Activated T-helper 1 cell treated with Interleukin-2 at 50 U/mL for 16 hours (primary cell): ENCODE measurements around the gene WHRN.

Experiments used
- DNase-seq: peaks from one replicate; pipeline ENCODE4 v3.0.0-alpha.2; 2020; ENCODE audit warnings: low read depth

WHRN gene

DNA sequence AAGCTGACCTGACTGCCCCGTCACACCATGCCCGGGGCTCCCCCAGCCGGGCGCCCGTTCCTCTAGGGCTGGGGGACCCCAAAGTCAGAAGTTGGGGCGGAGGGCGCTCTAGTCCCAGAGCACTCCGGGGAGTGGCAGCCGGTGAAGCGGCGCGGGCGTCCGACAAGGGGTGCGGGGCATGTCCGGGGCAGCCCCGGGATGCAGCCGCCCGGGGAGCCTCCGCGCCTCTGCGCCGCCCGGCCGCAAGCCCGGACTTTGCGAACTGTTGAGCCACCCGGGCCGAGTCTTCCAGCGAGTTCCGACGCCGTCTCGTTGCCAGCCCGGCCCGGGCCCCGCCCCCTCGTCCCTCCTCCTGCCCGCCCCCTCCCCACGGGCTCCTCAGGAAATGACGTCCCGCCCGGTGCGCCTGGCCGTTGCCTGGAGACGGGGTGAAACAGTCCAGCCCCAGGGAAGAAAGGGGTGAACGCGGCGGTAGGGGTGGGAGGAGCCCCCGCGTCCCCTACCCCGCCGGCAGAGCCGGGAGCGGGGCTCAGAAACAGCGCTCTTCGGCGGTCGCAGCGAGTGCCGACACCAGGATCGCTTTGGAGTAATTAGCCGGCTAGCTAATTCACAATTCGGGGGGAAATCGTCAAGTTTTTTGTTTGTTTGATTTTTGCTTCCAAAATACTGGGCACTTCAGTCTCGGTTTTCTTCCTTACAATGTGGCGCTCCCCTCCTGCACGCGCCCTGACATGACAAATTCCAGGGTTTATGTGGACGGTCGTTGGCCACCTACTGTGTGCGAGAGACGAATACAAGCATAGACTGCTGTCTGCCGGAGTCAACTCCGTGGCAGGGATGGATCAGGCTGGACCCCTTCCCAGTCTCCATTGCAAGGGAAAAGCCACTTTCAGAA, at the start of gene WHRN:
Gene WHRN, minus strand, starts transcription at position 287 of the 895 bp plus-strand sequence. CDS start 672 bp downstream, outside the sequence.
- DNase-seq, result peak; percentile 83

- DNase-seq, result no peak
Measured at GRCh38 chr9:114553202-114553601, 47.9 kb upstream of the WHRN start.

DNA sequence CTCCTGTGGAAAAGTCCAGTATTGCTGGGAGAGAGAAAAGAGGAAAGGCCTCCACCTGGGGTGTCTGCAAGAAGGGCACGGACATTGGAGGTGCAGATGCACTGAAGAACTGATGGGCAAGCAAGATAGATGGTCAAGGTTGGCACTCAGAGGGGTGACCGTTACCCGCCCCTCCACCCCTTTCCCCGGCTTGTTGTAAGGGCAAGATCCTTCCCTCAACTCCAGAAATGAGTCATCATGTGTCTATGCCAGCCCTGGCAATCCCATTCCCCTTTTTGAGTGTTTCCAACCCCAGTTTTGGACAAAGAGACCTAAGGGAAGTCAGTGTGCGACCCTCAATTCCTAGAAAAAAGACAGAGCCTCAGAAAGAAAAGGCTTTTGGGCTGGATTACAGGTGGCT, 47.4 kb upstream of the WHRN start:
- DNase-seq, result no peak

- no peak for DNase-seq
Measured at GRCh38 chr9:114551750-114552685, 46.7 kb upstream of the WHRN start.

GRCh38 chr9:114549697-114550330, 44.5 kb upstream of the WHRN start:
- no peak for DNase-seq

DNA sequence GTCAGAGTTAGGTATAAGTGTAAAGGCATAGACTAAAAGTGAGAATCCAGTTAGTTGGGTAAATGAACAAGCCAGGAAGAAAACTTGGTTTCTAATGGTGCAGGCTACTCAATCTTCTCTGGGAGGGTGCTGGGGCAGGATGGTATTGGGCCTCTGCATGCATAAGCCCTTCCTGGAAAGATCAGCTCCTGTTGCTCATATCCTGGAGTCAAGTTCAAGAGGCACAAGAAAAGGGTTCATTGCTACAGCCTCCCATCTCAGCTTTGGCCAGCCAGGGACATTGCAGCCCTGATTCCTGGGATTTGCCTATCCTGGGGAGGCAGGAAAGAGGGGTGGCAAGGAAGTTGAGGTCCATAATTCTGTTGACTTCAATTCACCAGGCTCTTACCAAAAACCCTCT, 41.6 kb upstream of the WHRN start:
- DNase-seq, result no peak

- no peak for DNase-seq
Measured at GRCh38 chr9:114545055-114545454, 39.8 kb upstream of the WHRN start.

- no peak for DNase-seq
Measured at GRCh38 chr9:114539701-114540380, 34.6 kb upstream of the WHRN start.

- DNase-seq, result no peak
Measured at GRCh38 chr9:114538241-114538640, 33.0 kb upstream of the WHRN start.

DNA sequence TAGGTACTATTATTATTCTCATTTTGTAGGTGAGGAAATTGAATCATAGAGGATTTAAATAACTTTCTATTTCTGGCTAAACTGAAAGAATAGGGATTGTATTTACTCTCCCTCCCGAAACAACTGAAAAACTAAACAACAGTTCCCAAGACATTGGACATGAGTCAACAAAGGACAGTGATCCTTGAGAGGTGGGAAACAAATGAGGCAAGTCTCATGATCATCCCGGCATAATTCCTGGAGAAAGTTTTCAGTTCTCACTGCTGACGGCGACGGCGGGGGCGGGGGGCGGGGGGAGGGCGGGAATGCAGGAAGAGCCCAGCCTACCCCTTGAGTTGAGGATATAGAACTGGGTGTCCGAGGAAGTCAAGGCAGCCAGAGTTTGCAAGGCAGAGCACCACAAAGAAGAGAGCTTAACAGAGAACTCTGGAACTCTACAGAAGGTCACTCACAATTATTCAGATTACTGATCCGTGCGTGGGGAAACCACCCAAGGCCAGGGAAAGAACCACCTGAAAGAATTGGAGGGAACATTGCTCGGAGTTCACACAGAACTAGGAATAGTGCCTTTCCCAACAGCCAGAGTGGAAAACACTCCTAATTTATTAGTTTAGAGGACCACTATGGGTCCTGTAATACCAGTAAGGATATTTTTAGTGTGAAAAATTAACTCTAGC, 27.4 kb upstream of the WHRN start:
- DNase-seq, result no peak

- no peak for DNase-seq
Measured at GRCh38 chr9:114529285-114529684, 24.0 kb upstream of the WHRN start.

GRCh38 chr9:114526807-114527206, 21.5 kb upstream of the WHRN start:
- no peak for DNase-seq

DNA sequence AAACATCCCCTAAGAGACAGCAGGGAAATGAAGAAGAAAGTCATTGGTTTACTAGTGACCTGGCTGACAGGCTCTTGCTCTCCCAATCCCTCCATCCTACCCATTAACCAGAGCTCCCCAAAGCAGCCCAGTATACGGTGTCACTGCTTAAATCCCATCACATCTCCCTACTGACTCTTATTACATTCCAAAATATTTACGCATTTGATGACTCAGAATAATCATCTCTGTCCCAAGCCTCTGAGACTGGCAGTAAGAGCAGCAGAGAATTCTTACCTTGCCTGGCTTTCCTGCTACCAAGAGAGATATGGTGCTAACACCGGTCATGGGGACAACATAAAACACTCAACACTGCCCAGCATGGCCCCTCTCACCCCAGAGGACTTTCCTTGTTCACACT, 20.2 kb upstream of the WHRN start:
- no peak for DNase-seq

DNA sequence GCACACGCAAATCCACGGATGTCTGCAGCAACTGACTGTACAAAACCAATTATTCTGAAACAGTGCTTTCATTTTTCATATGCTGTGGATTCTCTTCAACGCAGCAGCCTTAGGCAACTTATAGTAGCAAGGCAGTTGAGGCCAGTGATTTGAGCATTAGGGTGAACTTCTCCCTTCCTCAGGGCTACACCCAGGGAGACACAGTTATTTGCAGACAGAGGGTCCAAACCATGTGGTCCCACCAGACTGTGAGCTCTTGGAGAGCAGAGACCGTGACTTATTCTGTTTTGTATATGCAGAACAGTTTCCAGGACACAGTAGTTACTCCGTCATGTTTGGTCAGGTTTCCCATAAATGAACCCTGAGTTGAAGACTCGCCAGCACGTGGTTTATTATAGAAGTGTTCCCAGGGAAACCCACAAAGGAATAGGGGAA, 19.0 kb upstream of the WHRN start:
- DNase-seq, result no peak

DNA sequence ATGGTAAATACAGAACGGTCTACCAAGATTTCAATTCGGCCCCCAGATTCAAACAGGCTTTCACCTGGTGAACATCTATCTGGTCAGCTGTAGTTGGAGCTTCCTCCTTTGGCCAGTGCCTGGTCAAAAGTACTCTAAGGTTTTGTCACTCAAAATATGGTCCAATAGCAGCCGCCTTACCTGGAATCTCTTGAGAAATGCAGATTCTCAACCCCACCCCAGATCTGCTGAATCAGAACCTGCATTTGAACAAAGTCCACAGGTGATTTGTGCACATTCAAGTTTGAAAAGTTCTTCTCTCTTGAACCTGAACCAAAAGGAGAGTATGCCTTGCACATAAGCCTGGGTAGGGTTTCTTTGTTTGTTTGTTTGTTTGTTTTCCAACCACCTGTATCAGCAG, 17.6 kb upstream of the WHRN start:
- no peak for DNase-seq

GRCh38 chr9:114522286-114522685, 17.0 kb upstream of the WHRN start:
- no peak for DNase-seq

DNA sequence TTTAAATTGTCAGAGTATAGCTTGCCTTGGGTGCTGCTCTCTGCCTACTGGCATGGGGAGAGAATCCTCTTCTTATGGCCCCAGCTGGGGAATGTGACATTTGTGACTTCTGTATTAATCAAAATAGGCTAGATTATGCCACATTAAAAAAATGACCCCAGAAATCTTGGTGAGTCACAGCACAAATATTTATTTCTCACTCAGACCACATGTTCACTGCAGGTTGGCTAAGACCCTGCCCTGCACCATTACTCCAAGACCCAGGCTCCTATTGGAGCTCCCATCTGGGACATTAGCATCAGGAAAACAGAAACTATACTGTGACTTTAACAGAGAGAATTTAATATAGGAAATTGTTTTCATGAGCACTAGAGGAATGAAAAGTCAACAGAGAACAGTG, 16.6 kb upstream of the WHRN start:
- DNase-seq, result no peak

DNA sequence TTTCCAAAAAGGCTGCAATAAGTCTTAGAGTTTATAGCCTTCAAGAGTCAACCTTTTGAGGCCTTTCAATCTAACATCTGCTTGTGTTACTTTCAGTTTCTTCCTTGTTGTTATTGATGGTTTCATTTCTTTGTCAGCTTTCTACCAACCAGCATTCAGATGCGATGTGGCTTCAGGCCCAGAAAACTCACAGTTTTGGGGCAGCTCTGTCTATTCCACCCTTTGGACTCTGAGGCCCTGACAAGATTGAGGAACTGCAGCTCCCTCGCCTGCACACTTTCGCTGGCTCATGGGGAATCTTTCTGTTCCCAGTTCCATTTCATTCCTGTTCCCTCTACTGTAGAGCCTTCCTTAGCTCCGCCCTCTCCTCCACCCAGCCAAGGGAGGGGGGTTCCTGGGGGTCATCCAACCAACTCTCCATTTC, 13.3 kb upstream of the WHRN start:
- DNase-seq, result no peak

DNA sequence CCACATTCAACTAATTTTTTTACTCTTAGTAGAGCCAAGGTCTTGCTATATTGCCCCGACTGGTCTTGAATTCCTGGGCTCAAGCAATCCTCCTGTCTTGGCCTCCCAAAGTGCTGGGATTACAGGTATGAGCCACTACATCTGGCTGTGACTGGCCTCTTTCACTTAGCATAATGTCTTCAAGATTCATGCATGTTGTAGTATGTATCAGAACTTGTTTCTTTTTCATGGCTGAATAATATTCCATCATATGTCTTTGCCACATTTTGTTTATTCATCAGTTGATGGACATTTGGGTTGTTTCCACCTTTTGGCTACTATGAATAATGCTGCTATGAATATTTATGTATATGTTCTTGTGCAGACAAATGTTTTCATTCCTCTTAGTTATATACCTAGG, 12.8 kb upstream of the WHRN start:
- DNase-seq, result no peak

GRCh38 chr9:114516913-114517312, 11.6 kb upstream of the WHRN start:
- DNase-seq, result no peak

GRCh38 chr9:114515528-114515927, 10.3 kb upstream of the WHRN start:
- DNase-seq, result no peak
